GM18511 (cell line): Measurements from ENCODE around the gene NSG1.
"Not testable (repeated sequence)": the region's sequence is repeated elsewhere in the genome, so short reads cannot be mapped to it uniquely, and the experiment has no call there.

Experiments
- ATAC-seq: cut with Tn5 transposase; IDR thresholded peaks from one replicate; pipeline ENCODE4 v1.9.1; 2021; ENCODE audit warnings: mild to moderate bottlenecking, moderate library complexity; ENCODE audit not compliant: unreplicated experiment

The NSG1 gene

GRCh38 chr4:4415806-4416805, 29.2 kb downstream of the NSG1 start:
- no peak for ATAC-seq

- ATAC-seq = no peak
Measured at GRCh38 chr4:4416981-4417380, 30.1 kb downstream of the NSG1 start.

GRCh38 chr4:4417886-4418285, 31.0 kb downstream of the NSG1 start:
- no peak for ATAC-seq

GRCh38 chr4:4418676-4419390, 31.9 kb downstream of the NSG1 start:
- ATAC-seq = no peak

- ATAC-seq = no peak
Measured at GRCh38 chr4:4419896-4420295, 33.0 kb downstream of the NSG1 start.

GRCh38 chr4:4420421-4420820, 33.5 kb downstream of the NSG1 start:
- ATAC-seq = no peak

- no peak for ATAC-seq
Measured at GRCh38 chr4:4421356-4421755, 34.5 kb downstream of the NSG1 start.

GRCh38 chr4:4422117-4422516, 35.2 kb downstream of the NSG1 start:
- not testable (repeated sequence) for ATAC-seq

- ATAC-seq = no peak
Measured at GRCh38 chr4:4422856-4423499, 36.1 kb downstream of the NSG1 start.

- ATAC-seq = no peak
Measured at GRCh38 chr4:4423706-4424498, 37.0 kb downstream of the NSG1 start.

- no peak for ATAC-seq
Measured at GRCh38 chr4:4424499-4425115, 37.7 kb downstream of the NSG1 start.

GRCh38 chr4:4425119-4425690, 38.3 kb downstream of the NSG1 start:
- ATAC-seq = no peak

GRCh38 chr4:4425696-4426095, 38.8 kb downstream of the NSG1 start:
- ATAC-seq = no peak

- ATAC-seq = no peak
Measured at GRCh38 chr4:4426511-4427120, 39.7 kb downstream of the NSG1 start.

GRCh38 chr4:4427121-4427870, 40.4 kb downstream of the NSG1 start:
- no peak for ATAC-seq

GRCh38 chr4:4427886-4428285, 41.0 kb downstream of the NSG1 start:
- ATAC-seq = no peak

- no peak for ATAC-seq
Measured at GRCh38 chr4:4428966-4429875, 42.3 kb downstream of the NSG1 start.
